Limb (tissue), 2 donors: Measurements from ENCODE around the gene CAMK1D.
"Not testable (repeated sequence)": the region's sequence is repeated elsewhere in the genome, so short reads cannot be mapped to it uniquely, and the experiment has no call there.

Experiments used
- DNase-seq, 2 donors: peaks; one replicate each; pipeline ENCODE4 v3.0.0-alpha.2; 2016; ENCODE audit errors: extremely low spot score in 2 of 2

The CAMK1D gene

DNA sequence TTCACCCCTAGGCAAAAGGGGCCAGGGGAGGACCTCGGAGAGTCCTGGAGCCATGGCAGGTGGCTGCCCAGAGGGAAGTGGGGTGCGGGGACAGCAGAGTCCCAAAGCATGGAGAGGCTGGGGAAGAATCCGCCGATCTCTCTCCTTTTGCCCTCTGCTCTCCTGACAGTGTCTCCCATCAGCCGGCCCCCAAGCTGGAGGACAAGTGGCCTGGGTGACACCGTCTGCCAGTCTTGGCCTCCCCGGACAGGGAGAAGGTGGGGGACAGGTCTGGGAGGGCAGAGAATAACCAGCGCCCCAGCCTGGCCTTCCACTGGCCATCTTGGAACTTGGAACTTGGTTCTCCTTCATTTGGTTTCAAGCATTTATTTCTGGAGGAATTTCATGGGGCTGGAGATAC is 77.9 kb downstream of the CAMK1D start:
- DNase-seq = no peak

DNA sequence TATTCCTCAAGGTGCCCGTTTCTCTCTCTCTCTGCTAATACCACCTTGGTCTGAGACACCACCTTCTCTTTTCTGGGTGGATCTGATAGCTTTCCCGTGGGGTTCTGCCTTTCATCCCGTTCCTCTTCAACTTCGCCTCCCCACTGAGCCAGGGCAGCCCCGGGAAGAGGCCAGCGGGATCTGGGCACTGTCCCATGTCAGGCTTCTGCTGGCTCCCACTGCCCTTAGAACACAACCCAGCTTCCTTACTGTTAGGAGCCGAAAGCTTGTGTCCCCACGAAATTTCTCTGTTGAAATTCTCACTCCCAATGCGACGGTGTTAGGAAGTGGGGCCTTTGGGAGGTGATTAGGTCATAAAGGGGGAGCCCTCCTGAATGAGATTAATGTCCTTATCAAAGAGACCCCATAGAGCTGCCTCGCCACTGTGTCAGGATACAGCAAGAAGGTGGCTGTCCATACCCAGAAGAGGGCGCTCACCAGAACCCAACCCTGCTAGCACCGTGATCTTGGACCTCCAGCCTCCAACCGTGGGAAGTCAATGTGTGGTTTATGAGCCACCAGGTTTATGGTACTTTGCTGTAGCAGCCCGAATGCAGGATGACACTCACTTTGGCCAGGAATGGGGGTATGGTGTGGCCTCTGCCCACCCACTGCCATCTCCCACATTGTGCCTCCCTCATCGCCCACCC is 79.2 kb downstream of the CAMK1D start:
- no peak for DNase-seq

DNA sequence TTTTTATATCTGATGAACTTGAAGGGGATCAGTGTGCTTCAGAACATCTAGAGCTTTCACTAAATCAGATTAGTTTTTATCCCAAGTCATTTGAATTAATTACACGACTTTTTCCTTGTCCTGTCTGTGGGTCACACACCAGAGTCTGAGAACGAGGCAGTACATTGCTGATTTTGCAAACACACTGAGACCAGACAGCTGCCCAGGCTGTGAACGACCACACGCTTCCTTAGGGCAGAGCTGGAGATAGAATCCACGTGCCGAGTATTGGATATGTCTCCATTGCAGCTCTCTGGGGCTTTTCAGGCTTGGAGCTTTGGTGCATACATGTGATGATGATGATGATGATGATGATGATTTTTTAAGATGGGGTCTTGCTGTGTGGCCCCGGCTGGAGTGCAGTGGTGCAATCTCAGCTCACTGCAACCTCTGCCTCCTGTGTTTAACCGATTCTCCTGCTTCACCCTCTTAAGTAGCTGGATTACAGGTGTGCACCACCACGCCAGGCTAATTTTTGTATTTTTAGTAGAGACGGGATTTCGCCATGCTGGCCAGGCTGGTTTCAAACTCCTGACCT is 81.1 kb downstream of the CAMK1D start:
- no peak for DNase-seq

DNA sequence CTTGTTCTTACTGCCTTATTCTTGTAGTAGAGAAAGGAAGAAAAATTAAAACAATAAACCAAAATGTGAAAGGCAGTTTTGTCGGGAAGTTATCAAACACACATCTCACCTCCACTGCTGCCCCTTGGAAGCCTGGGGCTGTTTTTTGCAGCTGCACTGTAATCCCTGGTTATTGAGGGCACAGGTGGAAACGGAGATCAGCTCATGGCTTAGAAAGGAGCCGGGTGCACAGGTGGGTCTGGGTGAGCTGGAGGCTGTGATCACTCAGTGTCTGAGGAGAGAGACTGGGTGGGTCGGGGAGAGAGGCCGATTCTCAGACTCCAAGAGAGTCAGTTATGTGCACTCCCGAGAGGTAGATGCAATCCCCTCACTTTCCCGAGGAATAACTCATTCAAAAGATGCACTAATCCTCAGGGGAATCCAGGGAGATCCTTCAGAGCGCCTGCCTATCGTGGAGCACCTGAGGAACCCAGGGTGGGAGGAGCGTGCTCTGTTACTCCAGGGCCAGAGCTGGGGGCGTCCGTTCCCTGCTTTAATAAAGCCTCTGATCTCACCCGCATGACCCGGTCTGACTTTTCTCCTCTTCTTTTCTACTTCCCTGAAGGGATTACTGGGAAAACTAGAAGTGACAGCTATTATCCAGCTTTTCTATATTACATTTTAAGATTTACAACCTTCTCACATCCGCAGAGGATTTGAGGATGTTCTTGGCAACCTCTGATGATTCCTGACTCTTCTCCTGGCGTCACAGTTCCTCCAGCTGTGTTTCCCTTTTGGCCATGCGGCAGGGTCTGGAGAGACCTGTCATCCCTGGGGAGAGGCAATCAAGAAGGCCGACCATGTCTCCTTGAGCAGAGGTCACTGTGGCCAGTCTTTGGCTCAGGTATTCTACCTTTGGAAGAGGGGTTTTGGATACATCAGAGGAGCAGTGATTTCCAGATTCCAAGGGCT is 82.1 kb downstream of the CAMK1D start:
- no peak for DNase-seq

DNA sequence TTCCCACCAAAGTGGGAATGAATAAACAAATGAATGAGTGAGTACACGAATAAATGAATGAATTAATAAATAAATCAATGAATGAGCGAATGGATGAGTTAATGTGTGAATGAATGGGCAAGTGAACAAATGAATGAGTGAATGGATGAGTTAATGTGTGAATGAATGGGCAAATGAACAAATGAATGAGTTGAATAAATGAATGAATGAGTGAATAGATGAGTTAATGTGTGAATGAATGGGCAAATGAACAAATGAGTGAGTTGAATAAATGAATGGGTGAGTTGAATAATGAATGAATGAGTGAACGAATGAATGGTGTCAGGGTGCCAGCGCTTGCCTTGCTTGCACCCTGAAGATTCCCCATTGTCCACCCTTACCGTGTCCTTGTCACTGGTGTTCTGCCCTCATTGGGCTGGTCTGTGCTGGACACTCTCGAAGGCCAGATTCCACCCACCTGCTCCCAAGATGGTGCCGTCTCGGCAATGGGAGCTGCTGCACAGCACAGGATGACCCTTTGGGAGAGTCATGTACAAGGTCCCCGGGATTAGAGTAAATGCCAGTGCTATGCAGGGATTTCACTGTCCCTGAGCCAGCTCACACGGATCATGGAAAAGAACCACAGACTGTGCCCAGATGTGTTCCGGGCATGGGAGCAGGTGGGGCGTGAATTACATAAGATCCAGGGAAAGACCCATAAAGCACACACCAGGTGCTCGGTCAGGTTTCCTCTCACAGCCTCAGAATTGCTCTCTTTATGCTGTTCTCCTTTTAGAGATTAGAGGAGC is 83.2 kb downstream of the CAMK1D start:
- no peak for DNase-seq

DNA sequence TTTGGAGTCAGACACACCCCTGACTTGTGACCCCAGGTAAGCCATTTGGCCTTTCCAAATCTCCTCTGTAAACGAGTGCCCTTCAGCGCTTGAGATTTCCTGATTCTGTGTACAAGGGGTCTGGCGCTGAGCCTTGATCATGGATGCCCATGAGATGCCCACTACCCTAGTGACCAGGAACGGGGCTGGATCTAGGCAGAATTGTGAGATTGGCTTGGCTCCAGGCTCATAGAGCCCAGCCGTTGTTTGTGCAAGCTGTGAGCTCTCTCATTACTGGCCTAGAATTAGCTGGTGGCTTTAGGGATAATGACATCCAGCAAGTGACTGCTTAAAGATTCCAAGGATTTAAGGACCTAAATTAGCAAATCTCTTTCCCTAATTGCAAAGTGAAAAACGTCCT is 84.9 kb downstream of the CAMK1D start:
- no peak for DNase-seq

DNA sequence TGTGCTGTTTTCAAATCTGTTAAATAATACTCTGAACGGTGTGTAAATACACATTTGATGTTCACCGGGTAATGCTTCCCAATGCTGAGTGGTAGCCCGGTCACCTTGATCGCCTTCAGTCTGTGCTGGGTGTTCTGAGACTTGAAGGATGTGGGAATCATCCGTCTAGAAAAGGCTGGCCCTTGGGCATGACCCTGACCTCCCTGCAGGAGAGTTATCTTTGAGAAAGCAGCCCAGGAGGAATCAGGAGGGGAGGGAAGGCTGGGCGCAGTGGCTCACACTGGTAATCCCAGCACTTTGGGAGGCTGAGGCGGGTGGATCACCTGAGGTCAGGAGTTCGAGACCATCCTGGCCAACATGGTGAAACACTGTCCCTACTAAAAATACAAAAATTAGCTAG is 85.3 kb downstream of the CAMK1D start:
- not testable (repeated sequence) for DNase-seq

DNA sequence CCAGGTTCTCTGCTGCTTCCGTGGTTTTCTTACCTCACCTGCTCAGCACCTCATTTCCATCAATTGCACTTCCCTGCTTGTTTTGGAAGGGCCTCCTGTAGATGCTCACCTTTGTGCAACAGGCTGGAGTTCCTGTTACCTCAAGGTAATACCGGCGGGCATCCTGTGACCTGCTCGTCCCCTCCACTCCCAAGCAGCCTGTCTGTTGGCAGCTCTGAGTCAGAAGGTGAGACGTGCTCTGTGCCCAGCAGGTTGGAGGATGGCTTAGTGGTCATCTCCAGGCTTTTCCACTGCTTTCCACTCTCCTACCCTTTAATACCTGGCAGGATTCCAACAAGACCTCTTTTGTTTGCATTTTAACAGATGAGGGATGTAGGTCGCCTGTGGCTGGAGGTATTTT is 86.0 kb downstream of the CAMK1D start:
- DNase-seq = no peak

DNA sequence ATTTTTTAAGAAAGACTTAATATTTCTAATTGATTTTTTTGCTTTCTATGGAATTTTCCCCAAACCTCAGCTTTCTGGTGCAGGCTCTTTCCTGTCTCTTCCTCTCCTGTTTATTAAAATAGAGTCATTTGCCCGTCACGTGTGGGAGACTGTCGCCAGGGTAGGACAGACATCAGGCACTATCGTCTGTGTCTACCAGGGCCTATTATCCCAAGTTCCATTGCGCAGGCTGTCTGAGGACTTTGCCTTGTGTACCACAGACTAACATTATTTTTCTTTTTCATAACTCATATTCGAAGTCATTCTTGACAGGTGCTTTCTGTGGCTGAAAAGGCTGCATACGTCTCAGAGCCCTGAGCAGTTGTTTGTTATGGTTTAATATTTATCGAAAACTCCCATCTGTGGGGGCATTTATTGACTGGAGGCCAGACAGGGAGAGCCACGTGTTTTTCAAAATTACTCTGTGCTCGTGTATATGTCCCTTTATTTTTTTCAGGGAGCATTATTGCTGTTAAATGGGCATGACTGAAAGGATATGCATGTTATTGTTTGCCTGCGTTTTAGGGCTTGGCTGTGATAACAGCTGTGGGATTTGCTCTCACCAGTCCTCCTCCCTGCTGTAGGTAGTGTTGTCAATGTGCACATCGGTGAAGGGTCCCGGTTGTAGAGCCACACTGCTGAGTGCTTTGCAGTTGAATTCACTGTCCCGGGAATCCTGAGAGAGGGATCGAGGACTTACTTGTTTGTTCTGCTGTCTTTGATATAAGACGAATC is 89.8 kb downstream of the CAMK1D start:
- no peak for DNase-seq

DNA sequence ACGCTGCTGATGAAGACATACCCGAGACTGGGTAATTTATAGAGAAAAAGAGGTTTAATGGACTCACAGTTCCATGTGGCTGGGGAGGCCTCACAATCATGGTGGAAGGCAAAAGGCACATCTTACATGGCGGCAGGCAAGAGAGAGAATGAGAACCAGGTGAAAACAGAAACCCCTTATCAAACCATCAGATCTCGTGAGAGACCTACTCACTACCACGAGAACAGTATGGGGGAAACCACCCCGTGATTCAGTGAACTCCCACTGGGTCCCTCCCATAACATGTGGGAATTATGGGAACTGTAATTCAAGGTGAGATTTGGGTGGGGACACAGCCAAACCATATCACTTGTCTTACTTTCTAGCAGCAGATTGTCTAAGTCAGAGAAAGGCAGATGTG is 90.4 kb downstream of the CAMK1D start:
- DNase-seq = not testable (repeated sequence)

DNA sequence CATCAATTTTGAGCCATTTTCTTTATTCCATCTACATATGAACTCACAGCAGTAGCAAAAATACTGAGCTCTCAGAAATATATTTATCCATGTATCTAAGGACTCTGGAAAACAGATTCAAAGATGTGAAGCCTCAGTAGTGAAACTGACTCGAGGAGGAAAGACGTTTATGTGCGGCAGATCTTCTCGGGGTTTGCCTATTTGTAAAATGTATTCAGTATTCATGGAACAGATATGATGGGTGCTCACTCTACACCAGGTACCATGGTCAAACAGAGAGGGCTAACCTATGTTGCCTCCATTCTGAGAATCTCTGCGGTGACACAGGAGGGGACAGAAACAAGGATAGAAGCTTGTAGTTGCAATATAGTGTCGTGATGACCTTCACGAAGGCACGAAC is 93.7 kb downstream of the CAMK1D start:
- DNase-seq = no peak

DNA sequence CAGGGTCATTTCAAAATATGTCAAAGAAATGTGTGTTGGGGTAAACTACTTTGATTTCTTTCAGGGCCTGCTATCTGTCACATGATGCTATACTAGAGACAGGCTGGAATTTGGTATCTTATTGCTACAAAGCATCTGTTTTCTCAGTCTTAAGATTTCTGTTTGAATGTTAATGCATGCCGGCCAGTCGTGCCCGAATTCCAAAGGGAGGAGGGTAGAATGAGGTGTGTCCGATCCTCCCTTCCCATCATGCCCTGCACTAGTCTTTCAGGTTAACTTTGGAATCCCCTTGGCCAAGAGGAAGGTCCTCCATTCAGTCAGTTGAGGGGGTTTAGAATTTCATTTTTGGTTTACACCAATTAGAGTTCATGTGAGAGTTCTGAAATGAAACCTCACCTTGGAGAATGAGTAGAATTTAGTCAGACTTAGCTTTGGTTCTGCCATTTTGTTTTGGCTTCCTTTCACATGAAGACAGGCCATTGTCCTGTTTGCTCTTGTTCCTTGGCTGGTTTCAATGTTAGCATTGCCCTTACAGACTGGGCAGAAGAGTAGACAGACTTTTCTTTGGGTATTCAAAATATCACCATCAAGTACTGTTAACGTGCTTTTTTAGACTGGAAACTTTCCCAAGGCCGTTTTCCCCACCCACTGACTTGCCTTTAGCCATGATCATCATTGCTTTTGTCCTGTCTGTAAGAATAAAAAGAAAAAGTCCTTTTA is 95.8 kb downstream of the CAMK1D start:
- no peak for DNase-seq

DNA sequence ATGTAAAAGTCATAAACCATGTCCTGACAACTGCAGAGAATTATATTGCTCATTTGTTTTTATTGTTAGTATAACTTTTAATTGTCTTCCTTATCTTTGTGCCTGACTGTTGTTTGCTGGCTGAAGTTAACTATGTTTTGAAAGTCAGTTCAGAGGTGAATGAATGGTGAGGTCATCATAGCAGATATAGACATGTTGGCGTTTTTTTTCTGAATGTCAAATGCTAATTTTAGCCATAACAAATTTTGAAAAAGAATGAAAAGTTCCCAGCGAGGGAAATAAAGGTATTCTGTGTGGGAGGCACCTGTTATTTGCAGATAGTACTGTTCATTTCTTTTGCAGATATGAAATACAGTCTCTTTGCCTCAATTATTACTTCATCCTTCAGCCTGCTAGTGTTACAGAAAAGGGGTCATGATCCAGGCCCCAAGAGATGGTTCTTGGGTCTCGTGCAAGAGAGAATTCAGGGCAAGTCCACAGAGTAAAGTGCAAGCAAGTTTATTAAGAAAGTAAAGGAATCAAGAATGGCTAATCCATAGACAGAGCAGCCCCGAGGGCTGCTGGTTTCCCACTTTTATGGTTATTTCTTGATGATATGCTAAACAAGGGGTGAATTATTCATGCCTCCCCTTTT is 96.5 kb downstream of the CAMK1D start:
- no peak for DNase-seq

DNA sequence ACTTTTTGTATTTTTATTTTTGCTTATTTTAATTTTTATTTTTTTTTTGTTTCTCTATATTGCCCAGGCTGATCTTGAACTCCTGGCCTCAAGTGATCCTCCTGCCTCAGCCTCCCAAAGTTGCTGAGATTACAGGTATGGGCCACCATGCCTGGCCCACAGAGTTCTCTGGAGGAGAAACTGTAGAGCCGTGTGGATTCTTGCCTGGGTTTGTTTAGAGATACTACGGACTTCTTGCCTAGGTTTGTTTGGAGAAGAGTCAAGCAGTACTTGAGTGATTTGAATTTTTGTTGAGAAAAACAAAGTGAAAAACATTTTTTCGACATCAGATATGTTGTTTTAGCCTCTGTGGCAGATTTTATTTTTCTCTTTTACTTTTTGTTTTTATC is 99.0 kb downstream of the CAMK1D start:
- no peak for DNase-seq

DNA sequence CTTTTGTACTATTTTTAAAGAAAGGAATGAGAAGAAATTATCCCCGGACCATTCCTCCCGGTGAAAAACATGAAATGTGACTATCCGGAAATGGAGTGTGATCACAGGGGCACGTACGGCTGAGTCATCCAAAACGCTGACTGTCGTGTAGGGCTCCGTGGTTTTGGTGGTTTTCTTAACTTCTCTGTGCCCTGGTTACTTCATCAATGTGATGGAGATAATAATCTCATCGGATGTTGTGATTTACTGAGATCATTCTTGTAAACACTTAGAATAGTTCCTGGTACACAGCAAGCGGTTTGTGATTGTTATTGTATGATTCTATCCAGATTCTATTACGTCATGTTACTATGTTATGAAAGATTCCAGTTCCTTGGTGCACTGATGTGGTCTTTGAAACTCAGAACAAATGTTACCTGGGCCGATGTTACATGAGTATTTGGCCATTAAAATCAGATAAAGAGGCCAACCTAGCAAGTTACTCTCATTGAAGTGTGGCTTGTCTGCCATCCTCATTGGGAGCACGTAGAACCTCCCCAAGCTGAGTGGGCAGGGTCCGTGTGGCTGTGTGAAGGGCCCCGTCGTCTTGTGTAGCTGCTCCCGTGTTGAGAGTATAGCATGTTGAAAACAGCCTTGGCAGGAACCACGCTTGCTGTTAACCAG is 99.5 kb downstream of the CAMK1D start:
- DNase-seq = no peak

DNA sequence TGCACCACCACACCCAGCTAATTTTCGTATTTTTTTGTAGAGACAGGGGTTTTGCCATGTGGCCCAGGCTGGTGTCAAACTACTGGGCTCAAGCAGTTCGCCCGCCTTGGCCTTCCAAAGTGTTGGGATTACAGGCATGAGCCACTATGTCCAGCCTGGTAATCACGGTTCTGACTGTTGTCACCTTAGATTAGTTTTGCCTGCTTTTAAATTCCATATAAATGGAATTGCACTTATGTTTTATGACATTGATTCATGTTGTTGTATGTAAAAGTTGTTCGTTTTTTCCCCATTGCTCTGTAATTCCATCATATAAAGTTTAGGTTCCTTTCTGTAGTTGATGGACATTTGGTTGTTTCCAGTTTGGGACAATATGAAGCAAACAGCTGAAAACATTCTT is 106.0 kb downstream of the CAMK1D start:
- no peak for DNase-seq

DNA sequence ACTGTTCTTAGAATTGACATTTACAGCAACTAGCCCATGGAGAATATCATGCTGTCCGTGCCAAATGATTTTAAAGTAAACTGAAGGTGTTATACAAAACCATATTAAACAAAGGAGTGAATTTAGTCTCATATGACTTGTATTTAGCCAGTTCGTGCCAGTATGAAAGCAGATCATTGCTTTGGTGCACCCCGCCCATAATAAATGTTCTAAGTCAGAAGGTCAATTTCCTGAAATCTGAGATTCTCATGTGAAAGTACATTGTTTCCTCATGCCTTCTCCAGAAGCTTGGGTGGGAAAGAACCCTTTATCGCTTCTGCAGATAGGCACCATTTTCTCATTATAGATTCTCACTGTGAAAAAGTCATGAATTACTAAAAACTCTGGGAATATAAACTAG is 106.4 kb downstream of the CAMK1D start:
- DNase-seq = no peak

DNA sequence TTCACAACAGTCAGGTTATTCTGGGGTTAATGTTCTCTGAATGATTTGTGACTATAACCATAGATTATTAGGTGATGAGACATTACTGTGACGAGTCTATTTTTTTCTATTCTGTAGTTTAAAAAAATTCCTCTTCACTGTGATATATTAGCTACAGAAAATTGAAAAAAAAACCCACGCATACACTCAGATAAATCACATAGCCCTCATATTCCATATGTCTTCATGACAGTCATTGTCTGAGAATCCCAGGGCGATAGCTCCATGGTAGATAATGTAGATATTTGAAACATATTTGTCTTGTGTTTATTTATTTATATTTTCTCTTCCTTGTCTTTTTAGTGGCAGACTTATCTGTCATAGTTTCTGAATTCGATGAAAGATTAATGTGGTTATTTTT is 110.0 kb downstream of the CAMK1D start:
- DNase-seq = no peak

DNA sequence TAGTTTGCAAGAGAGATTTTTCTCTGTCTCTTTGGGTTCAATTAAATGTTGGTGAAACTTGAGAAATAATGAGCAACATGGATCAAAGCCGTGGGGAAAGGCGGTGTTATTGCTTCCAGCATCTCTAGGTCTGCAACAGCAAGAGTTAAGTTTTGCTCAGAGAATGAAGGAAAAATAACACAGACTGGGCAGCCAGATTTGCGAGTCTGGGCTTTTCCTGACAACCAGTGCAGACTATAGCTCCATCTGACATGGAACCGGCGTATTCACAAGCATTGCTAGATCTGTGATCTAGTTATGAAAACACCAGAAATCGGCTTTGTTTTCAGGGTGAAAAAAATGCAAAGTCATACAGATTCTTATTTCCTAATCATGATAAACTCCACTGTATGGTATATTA is 110.4 kb downstream of the CAMK1D start:
- no peak for DNase-seq
